Measurements from ENCODE around the gene RIC8B. TPM values are rescaled to one million over a fixed set of nuclear protein-coding genes. Genes with fewer than 3 reads are reported as not detected.

RIC8B gene
- total RNA-seq, 6 experiments from 2014 or later: 8.0 to 12.0 (median 10.2) TPM

DNA sequence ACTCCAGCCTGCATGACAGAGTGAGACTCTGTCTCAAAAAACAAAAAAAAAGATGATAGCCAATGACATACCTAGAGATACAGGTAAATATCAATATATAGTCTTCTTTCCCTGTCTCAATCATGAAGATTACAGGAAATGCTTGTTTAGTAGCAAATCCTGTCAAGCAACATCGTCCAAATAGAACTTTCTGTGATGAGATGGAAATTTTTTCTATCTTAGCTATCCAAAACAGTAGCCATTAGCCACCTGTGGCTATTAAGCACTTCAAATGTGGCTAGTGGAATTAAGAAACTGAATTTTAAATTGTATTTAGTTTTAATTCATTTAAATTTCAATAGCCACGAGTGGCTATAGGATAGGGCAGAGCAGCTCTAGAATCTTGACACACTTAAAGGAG is 33.2 kb upstream of the RIC8B start:
- no peak overlapping the region for H3K4me3 Mint-ChIP-seq
- no peak for DNase-seq
- H3K4me1 Mint-ChIP-seq (ENCODE audit: low read depth): peaks cover 9% of the 10 kb centered on the region
- TF ChIP-seq, protein P1, sequence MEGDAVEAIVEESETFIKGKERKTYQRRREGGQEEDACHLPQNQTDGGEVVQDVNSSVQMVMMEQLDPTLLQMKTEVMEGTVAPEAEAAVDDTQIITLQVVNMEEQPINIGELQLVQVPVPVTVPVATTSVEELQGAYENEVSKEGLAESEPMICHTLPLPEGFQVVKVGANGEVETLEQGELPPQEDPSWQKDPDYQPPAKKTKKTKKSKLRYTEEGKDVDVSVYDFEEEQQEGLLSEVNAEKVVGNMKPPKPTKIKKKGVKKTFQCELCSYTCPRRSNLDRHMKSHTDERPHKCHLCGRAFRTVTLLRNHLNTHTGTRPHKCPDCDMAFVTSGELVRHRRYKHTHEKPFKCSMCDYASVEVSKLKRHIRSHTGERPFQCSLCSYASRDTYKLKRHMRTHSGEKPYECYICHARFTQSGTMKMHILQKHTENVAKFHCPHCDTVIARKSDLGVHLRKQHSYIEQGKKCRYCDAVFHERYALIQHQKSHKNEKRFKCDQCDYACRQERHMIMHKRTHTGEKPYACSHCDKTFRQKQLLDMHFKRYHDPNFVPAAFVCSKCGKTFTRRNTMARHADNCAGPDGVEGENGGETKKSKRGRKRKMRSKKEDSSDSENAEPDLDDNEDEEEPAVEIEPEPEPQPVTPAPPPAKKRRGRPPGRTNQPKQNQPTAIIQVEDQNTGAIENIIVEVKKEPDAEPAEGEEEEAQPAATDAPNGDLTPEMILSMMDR (IDR thresholded peaks at IDR 0.05): no peak
- H3K27ac Mint-ChIP-seq: no peak overlapping the region
- H3K36me3 Mint-ChIP-seq (ENCODE audit: low read depth): no peaks in the 10 kb centered on the region
- peaks cover 10% of the 10 kb centered on the region for H3K27me3 Mint-ChIP-seq (ENCODE audit: insufficient read depth)
- H3K9me3 Mint-ChIP-seq: no peaks in the 10 kb centered on the region

DNA sequence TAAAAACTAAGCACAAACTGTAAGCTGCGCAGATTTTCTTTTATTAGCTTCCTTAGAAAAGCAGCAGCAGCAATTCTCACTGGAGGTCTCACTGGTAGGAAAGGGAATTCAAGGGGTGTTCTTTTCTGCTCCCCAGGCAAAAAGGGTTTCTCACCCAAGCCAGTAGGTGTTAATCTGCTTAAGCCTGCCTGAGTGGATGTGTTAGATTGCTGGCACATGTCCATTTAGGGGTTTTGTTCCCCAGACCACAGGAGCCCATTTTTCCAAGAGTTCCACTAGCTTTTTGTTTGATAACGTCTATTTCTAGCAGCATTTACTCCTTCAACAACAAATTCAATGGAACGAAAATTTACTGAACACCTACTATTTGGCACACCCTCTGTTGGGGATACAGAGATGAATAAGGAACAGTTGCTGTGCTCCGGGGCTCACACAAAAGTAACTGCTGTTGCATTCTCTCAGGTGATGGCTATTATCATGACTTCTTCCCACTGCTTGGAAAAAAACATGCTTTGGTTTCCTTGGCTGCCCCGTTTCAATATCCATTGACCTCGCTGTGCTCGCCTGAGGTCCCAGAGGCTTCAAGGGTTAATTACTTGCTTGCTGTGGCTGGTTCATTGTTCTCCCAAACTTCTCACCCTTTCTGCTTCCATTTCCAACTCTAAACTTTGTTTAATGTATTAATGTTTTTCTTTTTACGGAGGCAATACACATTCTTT is 31.1 kb upstream of the RIC8B start:
- Mint-ChIP-seq H3K27me3 (ENCODE audit: insufficient read depth) (peaks cover 7% of the 10 kb centered on the region), H3K4me1 (ENCODE audit: low read depth) (peaks cover 9% of the 10 kb centered on the region), H3K4me3 (no peak overlapping the region), H3K36me3 (ENCODE audit: low read depth) (no peaks in the 10 kb centered on the region), H3K9me3 (no peaks in the 10 kb centered on the region), H3K27ac (no peak overlapping the region)
- DNase-seq: no peak
- TF ChIP-seq, protein P1 (IDR thresholded peaks at IDR 0.05): no peak

DNA sequence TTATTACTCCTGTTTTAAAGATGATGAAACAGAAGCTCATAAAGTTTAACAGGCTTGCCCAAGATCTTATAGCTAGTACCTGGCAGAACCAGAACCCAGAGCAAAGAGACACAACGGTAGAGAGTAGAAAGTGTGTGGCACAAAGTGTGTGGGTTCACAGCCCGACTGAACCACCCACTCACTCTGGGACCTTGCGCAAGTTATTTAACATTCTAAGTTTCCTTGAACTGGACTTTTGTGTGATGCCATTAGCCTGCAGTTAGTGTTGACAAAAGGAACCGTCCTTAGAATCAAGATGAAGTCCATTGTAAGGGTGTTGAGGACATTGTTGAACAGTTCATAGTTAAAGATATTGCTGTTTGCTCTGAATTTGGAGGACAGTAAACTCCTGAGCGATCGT is 29.9 kb upstream of the RIC8B start:
- no peak for DNase-seq
- Mint-ChIP-seq H3K36me3 (ENCODE audit: low read depth) (no peaks in the 10 kb centered on the region), H3K4me3 (no peak overlapping the region), H3K27me3 (ENCODE audit: insufficient read depth) (peaks cover 7% of the 10 kb centered on the region), H3K27ac (no peak overlapping the region), H3K9me3 (no peaks in the 10 kb centered on the region), H3K4me1 (ENCODE audit: low read depth) (peaks cover 7% of the 10 kb centered on the region)
- TF ChIP-seq, protein P1 (IDR thresholded peaks at IDR 0.05): no peak

DNA sequence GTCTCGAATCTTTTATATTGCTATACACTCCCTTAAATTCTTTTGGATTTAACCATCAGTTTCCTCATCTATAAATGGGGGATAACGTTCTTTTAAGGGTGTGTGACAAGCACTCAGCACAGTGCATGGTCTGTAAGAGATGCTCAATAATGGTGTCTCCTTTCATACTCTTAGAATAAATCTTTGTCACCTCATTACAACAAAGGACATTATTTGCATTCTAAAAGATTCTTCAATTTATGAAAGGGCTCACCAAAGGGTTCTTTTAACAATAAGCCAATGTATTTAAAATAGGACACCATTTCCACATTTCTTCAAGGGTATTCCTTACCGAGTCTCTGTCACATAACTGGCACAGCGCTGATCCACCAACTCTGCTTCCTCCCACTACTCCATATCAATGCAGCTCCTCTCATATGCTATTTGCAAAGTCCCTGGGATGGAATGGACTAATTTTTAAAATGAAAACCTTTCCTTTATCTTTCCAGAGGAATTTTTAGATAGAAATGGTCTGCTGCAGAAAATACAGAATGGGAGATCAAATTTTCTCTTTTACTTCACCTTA is 29.2 kb upstream of the RIC8B start:
- Mint-ChIP-seq H3K9me3 (no peaks in the 10 kb centered on the region), H3K4me1 (ENCODE audit: low read depth) (0 out of 2 replicates have a peak, but pooled peaks cover under 1% of the 10 kb centered on the region), H3K36me3 (ENCODE audit: low read depth) (no peaks in the 10 kb centered on the region), H3K27me3 (ENCODE audit: insufficient read depth) (peaks cover 7% of the 10 kb centered on the region), H3K4me3 (no peak overlapping the region), H3K27ac (no peak overlapping the region)
- no peak for DNase-seq
- TF ChIP-seq, protein P1 (IDR thresholded peaks at IDR 0.05): no peak

DNA sequence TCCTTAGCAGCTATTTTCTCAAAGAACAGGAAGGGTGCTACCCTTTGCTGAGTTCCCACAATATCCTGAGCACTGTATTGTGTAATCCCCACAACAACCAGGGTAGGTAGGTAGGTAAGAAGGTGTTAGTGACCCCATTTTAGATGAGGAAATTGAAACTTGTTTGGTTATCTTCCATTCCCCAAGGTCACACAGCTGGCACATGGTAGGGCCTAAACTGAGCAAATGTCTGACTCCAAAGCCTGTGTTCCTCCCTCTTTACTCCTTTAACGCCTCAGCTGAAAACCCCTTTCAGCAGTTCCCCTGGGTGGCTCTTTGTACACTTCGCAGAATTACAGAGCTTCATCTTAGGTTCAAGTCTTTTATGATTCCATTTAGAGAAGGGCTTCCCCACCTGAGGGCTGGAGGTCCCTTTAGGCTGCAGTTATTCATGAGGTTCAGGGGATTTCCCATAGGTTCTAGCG is 26.5 kb upstream of the RIC8B start:
- Mint-ChIP-seq H3K27me3 (ENCODE audit: insufficient read depth) (peaks cover 4% of the 10 kb centered on the region), H3K36me3 (ENCODE audit: low read depth) (no peaks in the 10 kb centered on the region), H3K4me3 (no peak overlapping the region), H3K4me1 (ENCODE audit: low read depth) (no peaks in the 10 kb centered on the region), H3K27ac (no peak overlapping the region), H3K9me3 (no peaks in the 10 kb centered on the region; the same call in 1 of the 2 replicates)
- TF ChIP-seq, protein P1 (IDR thresholded peaks at IDR 0.05): no peak
- no peak for DNase-seq

Data from HFFc6 (cell line).